Neural cell (in vitro differentiated cells): ENCODE results near the gene ARF3. TPM values are rescaled to one million over a fixed set of nuclear protein-coding genes. Genes with fewer than 3 reads are reported as not detected.

Source experiments
- H2AFZ ChIP-seq: fragments of 200-600, 300-800 bp; sonication (generic), shearing (Covaris generic); 2 replicates; pipeline ENCODE4 v1.6.0; 2014; ENCODE audit warnings: low read depth, mild to moderate bottlenecking, antibody characterized with exemption, low read length, moderate library complexity
- H3F3A ChIP-seq: fragments of 200-600 bp; shearing (Covaris generic); 2 replicates; pipeline ENCODE4 v1.6.1; 2016; ENCODE audit warnings: mild to moderate bottlenecking, moderate library complexity, mixed read lengths, antibody characterized with exemption, low read length; ENCODE audit not compliant: insufficient read depth, poor library complexity, severe bottlenecking
- H3K27ac ChIP-seq: fragments of 200-600, 300-800 bp; sonication (generic), shearing (Covaris generic); 2 replicates; pipeline ENCODE4 v1.5.1; 2014; ENCODE audit warnings: mild to moderate bottlenecking, low read length, moderate library complexity
- H3K27me3 ChIP-seq: fragments of 300-800, 200-600 bp; sonication (generic), shearing (Covaris generic); 2 replicates; pipeline ENCODE4 v1.6.0; 2014; ENCODE audit warnings: mild to moderate bottlenecking, low read depth, low read length, moderate library complexity; ENCODE audit not compliant: insufficient read depth
- H3K36me3 ChIP-seq: fragments of 300-800, 200-600 bp; sonication (generic), shearing (Covaris generic); 2 replicates; pipeline ENCODE4 v1.5.1; 2014; ENCODE audit warnings: mild to moderate bottlenecking, antibody characterized with exemption, low read length, moderate library complexity; ENCODE audit not compliant: insufficient read depth
- H3K4me2 ChIP-seq: fragments of 300-800, 200-600 bp; sonication (generic), shearing (Covaris generic); 2 replicates; pipeline ENCODE4 v1.6.0; 2014; ENCODE audit warnings: mild to moderate bottlenecking, low read length
- H3K4me3 ChIP-seq: fragments of 300-800, 200-600 bp; sonication (generic), shearing (Covaris generic); 2 replicates; pipeline ENCODE4 v1.5.1; 2014; ENCODE audit warnings: mild to moderate bottlenecking, low read length, moderate library complexity
- H3K79me2 ChIP-seq: fragments of 200-600 bp; shearing (Covaris generic); replicated peaks from 2 replicates; pipeline ENCODE4 v1.6.0; 2014; ENCODE audit warnings: mild to moderate bottlenecking, low read length, moderate library complexity; ENCODE audit not compliant: insufficient read depth
- H3K9ac ChIP-seq: fragments of 300-800, 200-600 bp; sonication (generic), shearing (Covaris generic); 2 replicates; pipeline ENCODE4 v1.6.1; 2016; ENCODE audit warnings: mild to moderate bottlenecking, low read length, mixed read lengths
- H3K9me2 ChIP-seq: fragments of 200-600 bp; shearing (Covaris generic); 2 replicates; pipeline ENCODE4 v1.6.1; 2016; ENCODE audit warnings: mild to moderate bottlenecking, low read length, mixed read lengths; ENCODE audit not compliant: insufficient read depth
- H3K9me3 ChIP-seq: fragments of 200-600, 300-800 bp; sonication (generic), shearing (Covaris generic); 2 replicates; pipeline ENCODE4 v1.6.1; 2016; ENCODE audit warnings: mild to moderate bottlenecking, mixed run types, low read length, moderate library complexity, mixed read lengths
- H4K20me1 ChIP-seq: fragments of 200-600 bp; shearing (Covaris generic); 2 replicates; pipeline ENCODE4 v1.6.1; 2016; ENCODE audit warnings: mild to moderate bottlenecking, mixed run types; ENCODE audit not compliant: insufficient read depth
- EP300 ChIP-seq: fragments of 450-650 bp; conservative IDR thresholded peaks from 2 replicates; pipeline ENCODE4 v1.6.1; 2014; ENCODE audit warnings: antibody characterized with exemption, mild to moderate bottlenecking, moderate library complexity; ENCODE audit not compliant: poor library complexity, severe bottlenecking
- EZH2 ChIP-seq: fragments of 200-600, 300-800 bp; shearing (Covaris generic), sonication (generic); IDR thresholded peaks from 2 replicates; pipeline ENCODE4 v1.6.1; 2014; ENCODE audit warnings: antibody characterized with exemption, low read length, borderline replicate concordance, mild to moderate bottlenecking; ENCODE audit not compliant: insufficient read depth, poor library complexity, severe bottlenecking
- MXI1 ChIP-seq: fragments of 450-650 bp; conservative IDR thresholded peaks from 2 replicates; pipeline ENCODE4 v1.6.1; 2014; ENCODE audit warnings: antibody characterized with exemption, mild to moderate bottlenecking; ENCODE audit not compliant: poor library complexity, severe bottlenecking
- POLR2AphosphoS5 ChIP-seq: IDR thresholded peaks from 2 replicates; pipeline ENCODE4 v1.6.1; 2012
- RAD21 ChIP-seq: fragments of 450-650 bp; conservative IDR thresholded peaks from 2 replicates; pipeline ENCODE4 v1.6.1; 2014; ENCODE audit warnings: antibody characterized with exemption, mild to moderate bottlenecking, moderate library complexity
- SMC3 ChIP-seq: fragments of 450-650 bp; conservative IDR thresholded peaks from 2 replicates; pipeline ENCODE4 v1.6.1; 2014; ENCODE audit warnings: antibody characterized with exemption, mild to moderate bottlenecking, moderate library complexity; ENCODE audit not compliant: poor library complexity
- TAF1 ChIP-seq: IDR thresholded peaks from 2 replicates; pipeline ENCODE4 v1.6.1; 2012; ENCODE audit warnings: low read depth
- polyA plus RNA-seq: library from polyadenylated mRNA; depleted of rRNA; stranded (reverse); fragments of >200 nt; gene quantifications from 2 replicates; pipeline ENCODE4 v1.2.3, GENCODE V29; 2014
- TF ChIP-seq, protein P1 (sequence below): fragments of 450-650 bp; IDR thresholded peaks from 2 replicates; pipeline ENCODE4 v1.5.1; 2014; ENCODE audit warnings: antibody characterized with exemption, mild to moderate bottlenecking, moderate library complexity; ENCODE audit not compliant: poor library complexity, severe bottlenecking
- TF ChIP-seq, protein P2 (sequence below): IDR thresholded peaks from 2 replicates; pipeline ENCODE4 v1.6.1; 2012; ENCODE audit warnings: borderline replicate concordance

ARF3 gene
- polyA plus RNA-seq, 1 donor from 2014 or later, result 114 TPM

DNA sequence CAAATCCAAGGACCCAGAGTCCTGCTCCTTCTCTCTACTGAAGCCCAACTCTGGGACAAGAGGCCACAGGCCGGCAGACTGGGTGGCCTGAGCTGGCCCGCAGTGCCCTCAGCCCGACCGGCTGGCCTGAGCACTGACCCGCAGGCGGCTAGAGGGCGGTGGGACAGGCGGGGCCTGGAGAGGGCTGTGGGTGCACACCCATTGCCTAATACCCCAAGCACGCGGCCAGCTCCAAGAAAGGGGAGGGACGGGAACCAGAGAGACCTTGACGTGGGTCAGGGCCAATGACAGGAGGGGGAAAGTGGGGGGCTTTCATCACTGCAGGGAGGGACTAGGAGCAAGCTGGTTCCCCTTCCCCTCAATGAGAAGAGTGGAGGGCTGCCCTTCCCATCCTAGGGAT is 16.2 kb upstream of the ARF3 start:
- no peak overlapping the region for H3K4me3 ChIP-seq
- no peaks in the 10 kb centered on the region for H3K9me2 ChIP-seq
- no peak overlapping the region for H3K4me2 ChIP-seq
- TF ChIP-seq MXI1, result no peak
- no peaks in the 10 kb centered on the region for H3K9me3 ChIP-seq
- no peak overlapping the region for H2AFZ ChIP-seq
- H3K9ac ChIP-seq, result no peak overlapping the region
- H4K20me1 ChIP-seq, result no peaks in the 10 kb centered on the region
- no peaks in the 10 kb centered on the region for H3K36me3 ChIP-seq
- peaks cover 100% of the 10 kb centered on the region for H3K27me3 ChIP-seq
- no peaks in the 10 kb centered on the region for H3K79me2 ChIP-seq
- no peaks in the 10 kb centered on the region for H3F3A ChIP-seq
- no peak overlapping the region for H3K27ac ChIP-seq

DNA sequence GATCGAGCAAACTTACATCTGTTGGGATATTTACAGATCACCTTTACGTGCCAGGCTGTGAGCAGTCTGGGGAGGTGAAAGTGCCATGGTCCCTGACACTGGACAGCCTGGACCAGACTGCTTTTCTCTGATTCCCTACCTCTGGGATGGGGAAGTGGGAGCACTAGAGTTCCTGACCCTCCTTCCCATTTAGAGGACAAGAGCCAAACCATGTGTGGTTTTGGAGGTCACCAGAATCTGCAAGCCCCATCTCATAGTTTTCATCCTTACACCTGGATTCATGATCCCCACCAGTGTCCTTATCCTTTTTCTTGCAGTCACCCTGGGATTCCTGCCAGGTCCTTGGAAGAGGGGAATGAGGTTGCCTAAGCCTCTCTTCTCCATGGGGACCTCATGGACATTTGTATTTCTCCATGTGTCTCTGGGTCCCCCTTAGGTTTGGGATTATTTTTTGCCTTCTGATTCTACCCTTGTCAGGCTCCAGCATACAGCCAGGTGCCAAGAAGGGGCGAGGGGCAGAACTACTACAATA is 15.7 kb upstream of the ARF3 start:
- no peaks in the 10 kb centered on the region for H3K36me3 ChIP-seq
- H3K27ac ChIP-seq, result no peak overlapping the region
- H4K20me1 ChIP-seq, result no peaks in the 10 kb centered on the region
- H3K9ac ChIP-seq, result no peak overlapping the region
- H3K79me2 ChIP-seq, result no peaks in the 10 kb centered on the region
- TF ChIP-seq SMC3, result no peak
- no peak for TF ChIP-seq EZH2
- no peak for TF ChIP-seq RAD21
- TF ChIP-seq POLR2AphosphoS5, result no peak
- TF ChIP-seq, protein P1, sequence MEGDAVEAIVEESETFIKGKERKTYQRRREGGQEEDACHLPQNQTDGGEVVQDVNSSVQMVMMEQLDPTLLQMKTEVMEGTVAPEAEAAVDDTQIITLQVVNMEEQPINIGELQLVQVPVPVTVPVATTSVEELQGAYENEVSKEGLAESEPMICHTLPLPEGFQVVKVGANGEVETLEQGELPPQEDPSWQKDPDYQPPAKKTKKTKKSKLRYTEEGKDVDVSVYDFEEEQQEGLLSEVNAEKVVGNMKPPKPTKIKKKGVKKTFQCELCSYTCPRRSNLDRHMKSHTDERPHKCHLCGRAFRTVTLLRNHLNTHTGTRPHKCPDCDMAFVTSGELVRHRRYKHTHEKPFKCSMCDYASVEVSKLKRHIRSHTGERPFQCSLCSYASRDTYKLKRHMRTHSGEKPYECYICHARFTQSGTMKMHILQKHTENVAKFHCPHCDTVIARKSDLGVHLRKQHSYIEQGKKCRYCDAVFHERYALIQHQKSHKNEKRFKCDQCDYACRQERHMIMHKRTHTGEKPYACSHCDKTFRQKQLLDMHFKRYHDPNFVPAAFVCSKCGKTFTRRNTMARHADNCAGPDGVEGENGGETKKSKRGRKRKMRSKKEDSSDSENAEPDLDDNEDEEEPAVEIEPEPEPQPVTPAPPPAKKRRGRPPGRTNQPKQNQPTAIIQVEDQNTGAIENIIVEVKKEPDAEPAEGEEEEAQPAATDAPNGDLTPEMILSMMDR, result no peak
- TF ChIP-seq EP300, result no peak
- no peak for TF ChIP-seq TAF1
- TF ChIP-seq, protein P2, sequence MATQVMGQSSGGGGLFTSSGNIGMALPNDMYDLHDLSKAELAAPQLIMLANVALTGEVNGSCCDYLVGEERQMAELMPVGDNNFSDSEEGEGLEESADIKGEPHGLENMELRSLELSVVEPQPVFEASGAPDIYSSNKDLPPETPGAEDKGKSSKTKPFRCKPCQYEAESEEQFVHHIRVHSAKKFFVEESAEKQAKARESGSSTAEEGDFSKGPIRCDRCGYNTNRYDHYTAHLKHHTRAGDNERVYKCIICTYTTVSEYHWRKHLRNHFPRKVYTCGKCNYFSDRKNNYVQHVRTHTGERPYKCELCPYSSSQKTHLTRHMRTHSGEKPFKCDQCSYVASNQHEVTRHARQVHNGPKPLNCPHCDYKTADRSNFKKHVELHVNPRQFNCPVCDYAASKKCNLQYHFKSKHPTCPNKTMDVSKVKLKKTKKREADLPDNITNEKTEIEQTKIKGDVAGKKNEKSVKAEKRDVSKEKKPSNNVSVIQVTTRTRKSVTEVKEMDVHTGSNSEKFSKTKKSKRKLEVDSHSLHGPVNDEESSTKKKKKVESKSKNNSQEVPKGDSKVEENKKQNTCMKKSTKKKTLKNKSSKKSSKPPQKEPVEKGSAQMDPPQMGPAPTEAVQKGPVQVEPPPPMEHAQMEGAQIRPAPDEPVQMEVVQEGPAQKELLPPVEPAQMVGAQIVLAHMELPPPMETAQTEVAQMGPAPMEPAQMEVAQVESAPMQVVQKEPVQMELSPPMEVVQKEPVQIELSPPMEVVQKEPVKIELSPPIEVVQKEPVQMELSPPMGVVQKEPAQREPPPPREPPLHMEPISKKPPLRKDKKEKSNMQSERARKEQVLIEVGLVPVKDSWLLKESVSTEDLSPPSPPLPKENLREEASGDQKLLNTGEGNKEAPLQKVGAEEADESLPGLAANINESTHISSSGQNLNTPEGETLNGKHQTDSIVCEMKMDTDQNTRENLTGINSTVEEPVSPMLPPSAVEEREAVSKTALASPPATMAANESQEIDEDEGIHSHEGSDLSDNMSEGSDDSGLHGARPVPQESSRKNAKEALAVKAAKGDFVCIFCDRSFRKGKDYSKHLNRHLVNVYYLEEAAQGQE, result no peak
- no peak for TF ChIP-seq MXI1
- peaks cover 100% of the 10 kb centered on the region for H3K27me3 ChIP-seq
- no peaks in the 10 kb centered on the region for H3F3A ChIP-seq
- H3K9me3 ChIP-seq, result no peaks in the 10 kb centered on the region
- no peak overlapping the region for H3K4me2 ChIP-seq
- H3K4me3 ChIP-seq, result no peak overlapping the region
- no peaks in the 10 kb centered on the region for H3K9me2 ChIP-seq
- no peak overlapping the region for H2AFZ ChIP-seq
